Suprapubic skin (tissue), 4 donors: ENCODE results near the gene NCOA1. TPM values are rescaled to one million over a fixed set of nuclear protein-coding genes. Genes with fewer than 3 reads are reported as not detected.

ENCODE experiments used
- DNase-seq, 2 donors: peaks; one replicate each; pipeline ENCODE4 v3.0.0-alpha.2; 2019; ENCODE audit warnings: low spot score in 2 of 2
- H3K27ac ChIP-seq: fragments of 200-600 bp; sonication (generic); one replicate; pipeline ENCODE4 v1.5.1; 2019
- H3K27me3 ChIP-seq: fragments of 200-600 bp; sonication (generic); one replicate; pipeline ENCODE4 v1.5.1; 2019
- H3K36me3 ChIP-seq: fragments of 200-600 bp; sonication (generic); one replicate; pipeline ENCODE4 v1.5.1; 2019
- H3K4me1 ChIP-seq: fragments of 200-600 bp; sonication (generic); one replicate; pipeline ENCODE4 v1.5.1; 2019
- H3K4me3 ChIP-seq: fragments of 200-600 bp; sonication (generic); one replicate; pipeline ENCODE4 v1.5.1; 2019; ENCODE audit warnings: mild to moderate bottlenecking
- H3K9me3 ChIP-seq: fragments of 200-600 bp; sonication (generic); one replicate; pipeline ENCODE4 v1.5.1; 2019
- CTCF ChIP-seq, 2 donors: fragments of 200-600 bp in 1 of 2; fragments of 450-650 bp in 1 of 2; sonication (generic) in 1 of 2; IDR thresholded peaks; one replicate each; pipeline ENCODE4 v1.5.1; 2016 to 2019; ENCODE audit warnings: antibody characterized with exemption in 2 of 2, mild to moderate bottlenecking in 1 of 2, moderate library complexity in 1 of 2
- EP300 ChIP-seq: sonication (generic); formaldehyde crosslinking; IDR thresholded peaks from one replicate; pipeline ENCODE4 v1.6.1; 2017; ENCODE audit warnings: antibody characterized with exemption
- POLR2A ChIP-seq, 2 donors: fragments of 450-650 bp; IDR thresholded peaks; one replicate each; pipeline ENCODE4 v1.6.1; 2017; ENCODE audit warnings: antibody characterized with exemption in 2 of 2, mild to moderate bottlenecking in 2 of 2, moderate library complexity in 2 of 2
- POLR2AphosphoS5 ChIP-seq, 3 donors: sonication (generic); formaldehyde crosslinking; IDR thresholded peaks; one replicate each; pipeline ENCODE4 v1.6.1; 2017; ENCODE audit warnings: antibody characterized with exemption in 3 of 3
- WGBS: methylation state at CpG from one replicate; pipeline ENCODE4 v1.1.5; 2018; 5-methylcytosine and 5-hydroxymethylcytosine counted together
- total RNA-seq, 4 donors: library from RNA; depleted of rRNA; stranded (reverse); fragments of >200 nt; gene quantifications; one replicate each; pipeline ENCODE4 v1.1.0, GENCODE V29; 2016

NCOA1 gene
- total RNA-seq, 4 donors from 2014 or later, result 40.5 to 66.1 (median 47.2) TPM

DNA sequence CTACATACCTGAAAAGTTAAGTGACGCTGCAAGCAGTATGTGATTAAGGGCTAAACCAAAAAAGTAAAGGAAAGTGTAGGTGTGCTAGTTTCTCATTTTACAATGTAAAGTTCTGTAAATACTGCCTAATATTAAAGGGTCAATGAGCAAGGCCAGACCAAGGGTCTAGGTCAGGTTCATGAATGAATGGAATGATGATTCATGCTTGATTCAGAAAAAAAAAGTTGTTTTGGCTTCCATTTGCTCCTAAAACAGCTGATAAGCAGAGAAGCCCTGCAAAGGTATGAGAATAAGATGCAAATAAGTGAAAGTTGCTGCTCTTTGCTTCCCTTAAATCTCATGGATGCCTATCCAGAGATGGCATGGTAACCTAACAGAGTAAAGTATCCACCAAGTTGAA is 240.9 kb downstream of the NCOA1 start:
- no peak for DNase-seq
- H3K27me3 ChIP-seq, result no peaks in the 10 kb centered on the region
- H3K4me1 ChIP-seq, result no peaks in the 10 kb centered on the region
- no peak overlapping the region for H3K4me3 ChIP-seq
- whole genome bisulfite sequencing, result 97% methylated on average over 1 of the region's 1 CpG
- no peak overlapping the region for H3K27ac ChIP-seq
- TF ChIP-seq EP300 (no peak), POLR2A (IDR thresholded peaks at IDR 0.05) (no peak), CTCF (IDR thresholded peaks at IDR 0.05) (no peak), POLR2AphosphoS5 (IDR thresholded peaks at IDR 0.05) (no peak)
- H3K36me3 ChIP-seq, result peaks cover 28% of the 10 kb centered on the region
- H3K9me3 ChIP-seq, result no peaks in the 10 kb centered on the region

- no peaks in the 10 kb centered on the region for H3K27me3 ChIP-seq
- H3K9me3 ChIP-seq, result no peaks in the 10 kb centered on the region
- DNase-seq, result no peak
- peaks cover 11% of the 10 kb centered on the region for H3K36me3 ChIP-seq
- no peak overlapping the region for H3K4me3 ChIP-seq
- TF ChIP-seq EP300, result no peak
- no peak for TF ChIP-seq POLR2A (IDR thresholded peaks at IDR 0.05)
- no peak for TF ChIP-seq CTCF (IDR thresholded peaks at IDR 0.05)
- TF ChIP-seq POLR2AphosphoS5 (IDR thresholded peaks at IDR 0.05), result no peak
- 93% methylated on average over 2 of the region's 2 CpGs for WGBS
- H3K27ac ChIP-seq, result no peak overlapping the region
- no peaks in the 10 kb centered on the region for H3K4me1 ChIP-seq
These were observed 243.7 kb downstream of the NCOA1 start for GRCh38 chr2:24734741-24735140.

DNA sequence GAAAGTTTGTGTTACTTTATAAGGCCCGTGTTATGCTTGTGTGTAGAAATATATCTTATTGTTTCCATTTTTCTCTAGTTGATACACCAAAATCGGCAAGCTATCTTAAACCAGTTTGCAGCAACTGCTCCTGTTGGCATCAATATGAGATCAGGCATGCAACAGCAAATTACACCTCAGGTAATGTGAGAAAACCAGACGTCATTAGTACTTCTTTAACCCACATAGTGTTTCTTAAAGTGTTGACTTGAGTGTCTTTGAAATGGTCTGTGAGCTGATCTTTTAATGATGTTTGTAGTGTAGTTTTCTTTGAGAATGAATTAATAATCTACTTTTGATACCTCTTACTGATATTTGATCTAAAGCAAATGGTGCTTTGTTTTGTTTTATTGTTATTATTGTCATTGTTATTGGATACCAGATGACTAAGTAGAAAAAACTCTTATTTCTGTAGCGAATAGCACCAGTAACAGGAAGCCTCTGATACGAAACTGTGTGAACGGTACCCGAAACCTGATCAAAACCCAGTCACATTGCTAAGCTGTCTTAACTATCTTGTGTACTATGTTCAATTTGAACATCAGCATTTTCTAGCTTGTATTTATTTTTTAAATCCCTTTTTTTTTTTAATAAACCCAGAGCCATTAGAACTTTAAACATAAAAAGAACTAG is 248.4 kb downstream of the NCOA1 start:
- 85% methylated on average over 7 of the region's 7 CpGs for WGBS
- TF ChIP-seq POLR2AphosphoS5 (IDR thresholded peaks at IDR 0.05), result no peak
- no peak for TF ChIP-seq POLR2A (IDR thresholded peaks at IDR 0.05)
- TF ChIP-seq EP300, result no peak
- no peak for TF ChIP-seq CTCF (IDR thresholded peaks at IDR 0.05)

GRCh38 chr2:24740142-24740541 is 249.1 kb downstream of the NCOA1 start:
- 68% methylated on average over 1 of the region's 1 CpG for WGBS
- TF ChIP-seq EP300 (no peak), POLR2AphosphoS5 (IDR thresholded peaks at IDR 0.05) (no peak), CTCF (IDR thresholded peaks at IDR 0.05) (no peak), POLR2A (IDR thresholded peaks at IDR 0.05) (no peak)
- Histone ChIP-seq H3K36me3 (peaks cover 25% of the 10 kb centered on the region), H3K4me1 (peaks cover 10% of the 10 kb centered on the region), H3K27ac (no peak overlapping the region), H3K27me3 (no peaks in the 10 kb centered on the region), H3K4me3 (no peak overlapping the region), H3K9me3 (no peaks in the 10 kb centered on the region)
- no peak for DNase-seq

More for the DNA sequence above, 248.4 kb downstream of the NCOA1 start:
- H3K27ac ChIP-seq, result no peak overlapping the region
- peaks cover 10% of the 10 kb centered on the region for H3K4me1 ChIP-seq
- H3K9me3 ChIP-seq, result no peaks in the 10 kb centered on the region
- H3K36me3 ChIP-seq, result peaks cover 25% of the 10 kb centered on the region
- no peak overlapping the region for H3K4me3 ChIP-seq
- H3K27me3 ChIP-seq, result no peaks in the 10 kb centered on the region
- no peak for DNase-seq

DNA sequence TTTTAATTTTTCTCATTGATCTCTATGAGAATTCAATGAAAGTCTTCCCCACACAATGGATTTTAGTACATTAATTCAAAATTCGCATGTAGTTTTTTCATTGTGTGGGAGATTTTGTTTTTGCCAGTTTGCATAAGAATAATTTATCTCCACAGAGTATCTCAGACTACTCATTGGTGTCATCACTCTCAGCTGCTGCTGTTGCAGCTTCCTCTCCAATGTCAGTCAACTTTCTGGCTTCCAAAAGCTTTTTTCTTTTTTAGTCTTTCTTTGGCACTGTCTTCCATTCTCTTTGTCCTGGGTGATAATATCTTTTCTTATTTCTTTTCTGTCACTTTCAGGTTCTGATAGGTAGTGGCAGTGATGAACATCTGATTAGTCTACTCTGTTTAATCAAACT is 251.7 kb downstream of the NCOA1 start:
- H3K4me3 ChIP-seq, result no peak overlapping the region
- 48% methylated on average over 1 of the region's 1 CpG for WGBS
- no peaks in the 10 kb centered on the region for H3K27me3 ChIP-seq
- H3K9me3 ChIP-seq, result no peaks in the 10 kb centered on the region
- no peak overlapping the region for H3K27ac ChIP-seq
- H3K4me1 ChIP-seq, result peaks cover 10% of the 10 kb centered on the region
- peaks cover 37% of the 10 kb centered on the region for H3K36me3 ChIP-seq
- TF ChIP-seq POLR2AphosphoS5 (IDR thresholded peaks at IDR 0.05) (no peak), EP300 (no peak), CTCF (IDR thresholded peaks at IDR 0.05) (no peak), POLR2A (IDR thresholded peaks at IDR 0.05) (no peak)
- DNase-seq, result no peak
